Activated CD4-positive, alpha-beta T cell treated with anti-CD3 and anti-CD28 coated beads, Interleukin-2, amount 10 ng/mL, durations not matched to agents 24 days and 14 days (primary cell): ENCODE measurements around the gene MACROD2. TPM values are rescaled to one million over a fixed set of nuclear protein-coding genes. Genes with fewer than 3 reads are reported as not detected.

Source experiments
- DNase-seq: peaks from one replicate; pipeline ENCODE4 v3.0.0; 2022
- H3K27ac Mint-ChIP-seq: one replicate; pipeline ENCODE4 v1.8.0; 2022; ENCODE audit warnings: mild to moderate bottlenecking, mixed read lengths
- H3K27me3 Mint-ChIP-seq: one replicate; pipeline ENCODE4 v1.8.0; 2022; ENCODE audit warnings: mixed read lengths
- H3K36me3 Mint-ChIP-seq: one replicate; pipeline ENCODE4 v1.8.0; 2022; ENCODE audit warnings: low read depth, mild to moderate bottlenecking, mixed read lengths
- H3K4me1 Mint-ChIP-seq: one replicate; pipeline ENCODE4 v1.8.0; 2021; ENCODE audit warnings: mixed read lengths
- H3K4me3 Mint-ChIP-seq: one replicate; pipeline ENCODE4 v1.8.0; 2022; ENCODE audit warnings: mild to moderate bottlenecking, moderate library complexity, mixed read lengths
- H3K9me3 Mint-ChIP-seq: one replicate; pipeline ENCODE4 v1.8.0; 2021; ENCODE audit warnings: mixed read lengths
- intact Hi-C: fragments of 100-400 bp; cut with micrococcal nuclease; formaldehyde crosslinking; loops from one replicate; pipeline ENCODE4 v1.15.1; 2023
- total RNA-seq: library from RNA; stranded (reverse); gene quantifications from 2 replicates; pipeline ENCODE4 v1.2.3, GENCODE V29; 2022

Gene MACROD2
- total RNA-seq, 1 donor from 2014 or later = not detected

- Mint-ChIP-seq H3K36me3 (no peaks in the 10 kb centered on the region), H3K9me3 (no peaks in the 10 kb centered on the region), H3K4me1 (no peaks in the 10 kb centered on the region), H3K27me3 (no peaks in the 10 kb centered on the region), H3K4me3 (no peak overlapping the region), H3K27ac (no peak overlapping the region)
- no peak for DNase-seq
- intact Hi-C loops = no loop called here
These were observed 98.3 kb downstream of the MACROD2 start for GRCh38 chr20:14093652-14094051.

- Mint-ChIP-seq H3K9me3 (no peaks in the 10 kb centered on the region), H3K27ac (no peak overlapping the region), H3K36me3 (no peaks in the 10 kb centered on the region), H3K27me3 (no peaks in the 10 kb centered on the region), H3K4me1 (no peaks in the 10 kb centered on the region), H3K4me3 (no peak overlapping the region)
- DNase-seq = no peak
- intact Hi-C loops = no loop called here
These were observed 102.9 kb downstream of the MACROD2 start for GRCh38 chr20:14098261-14098660.

- no peak overlapping the region for H3K4me3 Mint-ChIP-seq
- H3K27me3 Mint-ChIP-seq = no peaks in the 10 kb centered on the region
- intact Hi-C loops = no loop called here
- peaks cover 7% of the 10 kb centered on the region for H3K9me3 Mint-ChIP-seq
- H3K27ac Mint-ChIP-seq = no peak overlapping the region
- no peak for DNase-seq
- no peaks in the 10 kb centered on the region for H3K4me1 Mint-ChIP-seq
- no peaks in the 10 kb centered on the region for H3K36me3 Mint-ChIP-seq
These were observed 118.1 kb downstream of the MACROD2 start for GRCh38 chr20:14113416-14113815.

DNA sequence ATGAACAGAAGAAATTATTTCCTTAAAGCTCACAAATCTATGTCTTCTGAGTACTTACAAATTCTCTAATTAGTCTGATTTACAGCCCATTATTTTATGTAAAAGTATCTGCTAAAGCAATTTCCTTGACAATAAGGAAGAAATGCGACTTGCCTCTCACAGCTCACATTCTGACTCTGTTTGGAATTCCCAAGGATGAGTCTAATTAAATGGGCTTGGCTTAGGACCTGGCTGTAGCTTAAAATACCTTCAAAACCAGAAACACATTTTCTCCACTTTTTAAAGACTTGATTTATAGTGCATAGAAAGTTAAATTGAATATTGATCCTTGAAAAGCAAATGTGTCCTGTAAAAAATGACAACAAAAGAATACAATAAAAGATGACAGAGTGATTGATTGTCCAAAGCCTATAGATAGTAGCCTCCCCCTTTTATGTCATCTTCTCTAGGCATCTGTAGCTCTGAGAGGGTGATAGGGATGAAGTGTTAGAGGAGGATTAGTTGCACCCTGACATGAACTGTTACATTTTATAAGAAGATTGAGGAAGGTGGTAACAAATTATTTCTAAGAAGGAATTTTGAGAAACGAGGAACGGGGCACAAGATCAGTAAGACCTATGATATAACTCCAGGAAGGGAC, 118.9 kb downstream of the MACROD2 start:
- no peak for DNase-seq
- no peak overlapping the region for H3K4me3 Mint-ChIP-seq
- no peak overlapping the region for H3K27ac Mint-ChIP-seq
- intact Hi-C loops = no loop called here
- H3K4me1 Mint-ChIP-seq = no peaks in the 10 kb centered on the region
- no peaks in the 10 kb centered on the region for H3K36me3 Mint-ChIP-seq
- peaks cover 7% of the 10 kb centered on the region for H3K9me3 Mint-ChIP-seq
- no peaks in the 10 kb centered on the region for H3K27me3 Mint-ChIP-seq

DNA sequence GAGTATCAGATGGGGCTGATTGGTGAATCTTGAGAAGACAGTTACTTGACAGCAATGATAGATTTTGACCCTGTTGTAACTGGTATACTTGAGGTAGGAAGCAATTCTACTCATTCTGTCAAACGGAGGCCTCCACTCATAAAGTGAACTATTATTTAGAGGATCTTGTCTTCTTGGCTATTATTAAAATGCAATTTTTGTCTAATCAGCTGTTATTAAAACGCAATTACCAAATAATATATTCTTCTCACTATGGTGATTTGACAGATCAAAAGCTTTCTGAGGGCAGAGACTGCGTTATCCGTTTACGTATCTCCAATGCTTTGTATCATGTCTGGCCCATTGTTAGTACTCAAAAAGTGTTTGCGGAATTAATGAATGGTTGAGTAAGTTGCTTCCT, 120.7 kb downstream of the MACROD2 start:
- H3K27me3 Mint-ChIP-seq = no peaks in the 10 kb centered on the region
- intact Hi-C loops = no loop called here

DNA sequence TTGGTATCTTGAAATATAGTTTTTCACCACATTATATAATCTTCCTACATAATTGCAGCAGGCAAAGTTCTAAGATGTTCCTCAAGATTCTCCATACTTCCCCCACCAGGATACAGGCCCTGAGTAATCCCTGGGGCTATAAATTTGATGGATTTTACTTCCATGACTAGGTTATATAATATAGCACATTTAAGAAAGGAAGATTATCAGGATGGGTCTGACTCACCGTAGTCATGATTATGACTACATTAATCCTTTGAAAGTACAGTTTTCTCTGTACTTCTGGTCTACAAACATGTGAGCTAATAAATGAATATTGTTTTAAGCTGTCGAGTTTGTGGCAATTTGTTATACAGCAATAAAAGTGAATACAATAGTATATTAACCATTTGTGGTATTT, 122.5 kb downstream of the MACROD2 start:
- H3K27me3 Mint-ChIP-seq = no peaks in the 10 kb centered on the region
- intact Hi-C loops = no loop called here
- H3K9me3 Mint-ChIP-seq = peaks cover 7% of the 10 kb centered on the region

More for the DNA sequence above, 120.7 kb downstream of the MACROD2 start:
- no peak overlapping the region for H3K4me3 Mint-ChIP-seq
- H3K4me1 Mint-ChIP-seq = no peaks in the 10 kb centered on the region
- H3K27ac Mint-ChIP-seq = no peak overlapping the region
- H3K9me3 Mint-ChIP-seq = peaks cover 7% of the 10 kb centered on the region
- no peaks in the 10 kb centered on the region for H3K36me3 Mint-ChIP-seq
- no peak for DNase-seq

DNA sequence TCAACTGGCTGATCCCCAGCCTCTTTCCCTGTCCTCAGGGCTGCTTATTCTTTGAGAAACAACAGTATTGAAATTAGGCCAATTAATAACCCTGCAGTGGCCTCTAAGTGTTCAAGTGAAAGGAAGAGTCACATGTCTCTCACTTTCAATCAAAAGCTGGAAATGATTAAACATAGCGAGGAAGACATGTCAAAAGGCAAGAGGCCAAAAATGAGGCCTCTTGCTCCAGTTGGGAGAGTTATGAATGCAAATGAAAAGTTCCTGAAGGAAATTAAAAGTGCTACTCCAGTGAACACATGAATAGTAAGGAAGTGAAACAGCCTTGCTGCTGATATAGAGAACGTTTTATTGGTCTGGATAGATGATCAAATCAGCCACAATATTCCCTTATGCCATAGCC, 131.5 kb downstream of the MACROD2 start:
- no peaks in the 10 kb centered on the region for H3K36me3 Mint-ChIP-seq
- no peak overlapping the region for H3K27ac Mint-ChIP-seq
- peaks cover 3% of the 10 kb centered on the region for H3K9me3 Mint-ChIP-seq
- H3K4me1 Mint-ChIP-seq = no peaks in the 10 kb centered on the region
- intact Hi-C loops = no loop called here
- no peaks in the 10 kb centered on the region for H3K27me3 Mint-ChIP-seq
- DNase-seq = no peak
- H3K4me3 Mint-ChIP-seq = no peak overlapping the region

More for the DNA sequence above, 122.5 kb downstream of the MACROD2 start:
- Mint-ChIP-seq H3K4me3 (no peak overlapping the region), H3K36me3 (no peaks in the 10 kb centered on the region), H3K27ac (no peak overlapping the region), H3K4me1 (no peaks in the 10 kb centered on the region)
- DNase-seq = no peak

- no peak for DNase-seq
- H3K4me3 Mint-ChIP-seq = no peak overlapping the region
- no peaks in the 10 kb centered on the region for H3K27me3 Mint-ChIP-seq
- H3K27ac Mint-ChIP-seq = no peak overlapping the region
- H3K4me1 Mint-ChIP-seq = no peaks in the 10 kb centered on the region
- H3K9me3 Mint-ChIP-seq = peaks cover 3% of the 10 kb centered on the region
- H3K36me3 Mint-ChIP-seq = no peaks in the 10 kb centered on the region
- intact Hi-C loops = no loop called here
These were observed 132.4 kb downstream of the MACROD2 start for GRCh38 chr20:14127514-14128223.

GRCh38 chr20:14134004-14134403, 138.7 kb downstream of the MACROD2 start:
- no peak for DNase-seq
- Mint-ChIP-seq H3K27ac (no peak overlapping the region), H3K9me3 (peaks cover 3% of the 10 kb centered on the region), H3K4me3 (no peak overlapping the region), H3K36me3 (no peaks in the 10 kb centered on the region), H3K4me1 (no peaks in the 10 kb centered on the region), H3K27me3 (no peaks in the 10 kb centered on the region)
- intact Hi-C loops = no loop called here

DNA sequence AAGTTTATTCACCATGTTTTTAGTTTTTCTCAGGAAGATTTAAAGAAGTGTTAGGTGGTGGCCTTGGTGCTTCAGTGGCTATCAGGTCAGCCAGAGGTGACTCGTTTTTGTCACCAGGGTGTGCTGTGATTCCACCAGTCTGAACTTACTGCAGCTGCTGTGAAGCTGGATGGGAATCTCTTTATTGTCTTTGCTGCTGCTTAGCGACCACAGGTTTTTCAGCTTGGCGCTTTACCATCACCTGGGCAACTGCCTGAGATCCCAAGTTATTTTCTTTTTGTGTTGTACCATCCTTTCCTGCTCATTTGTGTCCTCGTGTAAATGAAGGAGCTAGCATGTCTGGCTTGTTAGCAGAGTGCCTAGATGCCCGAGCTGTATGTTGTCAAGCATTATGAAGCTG, 146.9 kb downstream of the MACROD2 start:
- Mint-ChIP-seq H3K4me1 (no peaks in the 10 kb centered on the region), H3K27ac (no peak overlapping the region), H3K9me3 (no peaks in the 10 kb centered on the region), H3K4me3 (no peak overlapping the region), H3K36me3 (no peaks in the 10 kb centered on the region), H3K27me3 (no peaks in the 10 kb centered on the region)
- intact Hi-C loops = no loop called here
- no peak for DNase-seq

GRCh38 chr20:14142964-14143627, 147.8 kb downstream of the MACROD2 start:
- H3K4me1 Mint-ChIP-seq = no peaks in the 10 kb centered on the region
- H3K27me3 Mint-ChIP-seq = no peaks in the 10 kb centered on the region
- H3K27ac Mint-ChIP-seq = no peak overlapping the region
- no peak for DNase-seq
- no peaks in the 10 kb centered on the region for H3K9me3 Mint-ChIP-seq
- no peaks in the 10 kb centered on the region for H3K36me3 Mint-ChIP-seq
- intact Hi-C loops = no loop called here
- H3K4me3 Mint-ChIP-seq = no peak overlapping the region

DNA sequence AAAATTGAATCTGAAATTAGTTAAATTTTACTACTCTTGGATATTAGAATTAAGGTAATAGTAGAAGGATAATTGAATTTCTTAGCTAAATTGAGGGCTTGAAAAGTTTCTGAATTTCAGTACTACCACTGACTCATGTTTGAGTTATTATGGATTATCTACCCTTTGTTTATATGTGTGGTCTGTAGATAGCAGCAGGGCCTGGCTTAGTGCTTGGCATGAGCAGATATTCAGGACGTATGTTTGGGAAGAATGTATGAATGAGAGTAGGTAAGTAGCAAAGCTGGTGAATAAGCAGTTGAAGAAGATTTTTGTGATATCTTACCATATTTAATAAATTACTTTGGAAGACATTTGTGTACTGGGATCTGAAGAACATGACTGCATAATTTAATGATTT, 152.7 kb downstream of the MACROD2 start:
- no peaks in the 10 kb centered on the region for H3K4me1 Mint-ChIP-seq

GRCh38 chr20:14155361-14155760, 160.0 kb downstream of the MACROD2 start:
- H3K27ac Mint-ChIP-seq = no peak overlapping the region
- H3K4me3 Mint-ChIP-seq = no peak overlapping the region
- DNase-seq = no peak
- H3K4me1 Mint-ChIP-seq = no peaks in the 10 kb centered on the region
- H3K27me3 Mint-ChIP-seq = no peaks in the 10 kb centered on the region
- H3K36me3 Mint-ChIP-seq = no peaks in the 10 kb centered on the region
- intact Hi-C loops = no loop called here
- H3K9me3 Mint-ChIP-seq = peaks cover 6% of the 10 kb centered on the region

More for the DNA sequence above, 152.7 kb downstream of the MACROD2 start:
- H3K9me3 Mint-ChIP-seq = no peaks in the 10 kb centered on the region
- H3K4me3 Mint-ChIP-seq = no peak overlapping the region
- no peak for DNase-seq
- intact Hi-C loops = no loop called here
- H3K27ac Mint-ChIP-seq = no peak overlapping the region
- H3K27me3 Mint-ChIP-seq = no peaks in the 10 kb centered on the region
- H3K36me3 Mint-ChIP-seq = no peaks in the 10 kb centered on the region

GRCh38 chr20:14178528-14178927, 183.2 kb downstream of the MACROD2 start:
- DNase-seq = no peak
- Mint-ChIP-seq H3K4me3 (no peak overlapping the region), H3K36me3 (no peaks in the 10 kb centered on the region), H3K4me1 (no peaks in the 10 kb centered on the region), H3K27me3 (no peaks in the 10 kb centered on the region), H3K9me3 (peaks cover 14% of the 10 kb centered on the region), H3K27ac (no peak overlapping the region)
- intact Hi-C loops = no loop called here
